ENCODE results near the gene GPC3.
A peak's percentile ranks its signal among the peaks of the same experiment; 100 is the strongest.
"Not testable (repeated sequence)": the region's sequence is repeated elsewhere in the genome, so short reads cannot be mapped to it uniquely, and the experiment has no call there.

Gene GPC3

DNA sequence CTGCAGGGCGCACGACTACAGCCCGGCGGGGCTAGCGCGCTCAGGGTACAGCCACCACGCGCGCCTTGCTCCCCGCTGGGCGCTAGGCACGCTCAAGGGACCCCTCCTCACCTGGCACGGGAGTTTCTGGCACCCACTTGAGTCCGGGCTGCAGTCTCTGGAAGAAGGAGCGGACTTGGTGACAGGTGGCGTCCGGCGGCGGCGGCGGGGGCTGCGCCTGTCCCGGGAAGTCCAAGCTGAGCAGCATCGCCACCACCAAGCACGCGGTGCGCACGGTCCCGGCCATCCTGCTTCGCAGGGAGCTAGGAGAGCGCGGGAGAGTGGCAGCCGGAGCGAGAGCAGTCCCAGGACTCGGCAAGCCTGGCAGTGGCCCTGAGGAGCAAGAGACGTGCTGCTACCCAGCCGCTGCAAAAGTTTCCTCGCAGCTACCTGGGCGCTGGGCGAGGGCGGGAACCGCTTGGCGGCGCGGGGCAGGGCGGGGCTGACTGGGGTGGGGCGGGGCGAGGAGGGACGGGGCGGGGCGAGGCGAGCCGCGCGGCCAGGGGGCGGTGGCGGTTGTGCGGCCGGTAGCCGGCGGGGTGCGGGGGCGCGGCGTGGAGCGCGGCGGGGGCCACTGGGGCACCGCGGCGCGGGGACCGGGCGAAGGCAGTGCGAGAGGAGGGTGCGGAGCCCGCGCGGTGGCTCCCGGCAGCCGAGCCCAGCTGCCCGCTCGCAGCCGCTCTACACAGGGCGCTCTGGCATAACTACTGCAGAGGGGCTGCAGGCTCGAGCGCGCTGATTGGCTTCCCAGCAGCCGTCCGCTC lies at the start of gene GPC3:
Gene GPC3, minus strand, starts transcription at position 431 of the 803 bp plus-strand sequence.
- DNase-seq, result peak; percentile 67

GRCh38 chrX:134032441-134032840 lies 47.0 kb upstream of the GPC3 start:
- DNase-seq, result no peak

- peak; percentile 38 for DNase-seq
Measured at GRCh38 chrX:134026565-134027311, 41.3 kb upstream of the GPC3 start.

DNA sequence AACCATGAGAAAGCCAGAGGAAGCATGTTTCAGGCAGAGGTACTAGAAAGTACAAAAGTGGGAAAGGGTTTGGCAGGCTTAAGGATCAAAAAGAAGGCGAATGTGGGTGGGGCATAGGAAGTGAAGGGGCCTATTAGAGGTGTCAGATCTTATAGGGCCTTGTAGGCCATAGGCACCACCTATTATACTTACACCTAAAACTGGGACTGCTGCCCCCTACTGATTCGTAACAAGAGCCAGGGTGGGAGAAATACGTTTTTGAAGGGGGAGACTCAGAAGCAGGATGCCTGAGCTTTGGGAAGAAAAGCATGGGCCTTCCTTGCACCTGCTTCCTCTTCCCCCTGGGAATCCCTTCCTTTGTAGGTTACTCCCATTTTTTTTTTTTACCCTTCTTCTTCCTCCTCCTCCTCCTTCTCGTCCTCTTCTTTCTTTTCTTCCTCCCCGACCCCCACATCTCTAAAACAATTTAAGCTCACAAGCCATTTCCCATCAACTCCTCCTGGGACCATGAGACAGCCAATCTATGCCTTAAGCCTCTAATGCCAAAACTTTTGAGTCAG lies 40.7 kb upstream of the GPC3 start:
- DNase-seq, result no peak

DNA sequence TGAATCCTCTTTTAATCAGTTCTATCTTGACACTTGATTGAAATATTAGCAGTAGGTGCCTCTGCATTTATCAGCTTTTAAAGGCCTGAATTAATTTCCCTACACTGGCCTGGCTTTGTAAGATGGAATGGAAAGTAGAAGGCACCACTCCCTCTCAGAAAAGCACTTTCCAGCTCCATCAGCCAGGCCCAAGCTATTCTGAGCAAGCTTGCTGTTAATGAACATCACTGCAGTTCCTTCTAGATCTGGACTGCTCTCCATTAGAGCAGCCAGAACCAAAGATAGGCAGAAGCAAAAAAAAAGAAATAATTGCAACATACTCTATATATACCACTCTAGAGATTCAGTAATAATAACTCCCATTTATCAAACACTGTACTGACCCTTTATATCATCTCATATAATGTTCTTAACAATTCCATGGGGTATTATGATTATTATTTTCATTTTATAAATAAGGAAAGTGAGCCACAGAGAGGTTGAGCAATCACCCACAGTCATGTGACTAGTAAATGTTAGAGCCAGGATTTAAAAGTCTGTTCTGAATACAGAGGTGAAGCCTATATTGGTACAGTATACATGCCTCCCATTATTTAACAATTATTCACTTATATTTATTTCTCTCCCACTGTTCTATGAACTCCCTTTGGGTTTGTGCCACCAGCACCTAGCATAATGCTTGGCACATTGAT lies 39.4 kb upstream of the GPC3 start:
- DNase-seq, result no peak

DNA sequence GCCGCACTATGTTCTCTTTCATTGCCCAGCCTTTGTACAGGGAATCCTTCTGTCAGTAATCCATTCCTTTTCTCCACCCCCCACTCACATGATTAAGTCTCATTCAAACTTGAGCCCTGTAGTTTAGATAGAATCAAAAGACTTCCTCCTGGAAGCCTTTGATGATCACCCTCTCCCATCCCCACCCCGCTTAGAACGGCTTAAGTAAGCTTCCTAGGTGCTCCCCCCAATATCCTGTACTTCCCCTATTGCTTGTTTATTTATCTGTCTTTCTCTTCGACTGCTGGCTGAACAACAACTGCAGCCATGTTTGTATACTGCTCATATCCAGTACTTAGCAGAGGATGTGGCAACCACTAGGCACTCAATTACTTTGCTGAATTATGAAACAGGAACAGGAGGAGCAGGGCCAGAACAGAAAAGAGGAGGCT lies 38.5 kb upstream of the GPC3 start:
- DNase-seq, result no peak

- DNase-seq, result no peak
Measured at GRCh38 chrX:134020910-134021309, 35.5 kb upstream of the GPC3 start.

- no peak for DNase-seq
Measured at GRCh38 chrX:134019567-134020206, 34.3 kb upstream of the GPC3 start.

GRCh38 chrX:134016309-134016708 lies 30.9 kb upstream of the GPC3 start:
- DNase-seq, result not testable (repeated sequence)

DNA sequence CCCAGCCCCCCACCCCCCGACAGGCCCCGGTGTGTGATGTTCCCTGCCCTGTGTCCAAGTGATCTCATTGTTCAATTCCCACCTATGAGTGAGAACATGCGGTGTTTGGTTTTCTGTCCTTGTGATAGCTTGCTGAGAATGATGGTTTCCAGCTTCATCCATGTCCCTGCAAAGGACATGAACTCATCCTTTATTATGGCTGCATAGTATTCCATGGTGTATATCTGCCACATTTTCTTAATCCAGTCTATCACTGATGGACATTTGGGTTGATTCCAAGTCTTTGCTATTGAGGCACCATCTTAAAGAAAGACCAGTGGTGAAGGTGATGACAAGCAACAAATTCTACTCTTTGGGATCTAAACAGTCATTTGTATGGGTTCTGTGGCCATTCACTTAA lies 30.1 kb upstream of the GPC3 start:
- DNase-seq, result not testable (repeated sequence)

- DNase-seq, result no peak
Measured at GRCh38 chrX:134013524-134013923, 28.1 kb upstream of the GPC3 start.

DNA sequence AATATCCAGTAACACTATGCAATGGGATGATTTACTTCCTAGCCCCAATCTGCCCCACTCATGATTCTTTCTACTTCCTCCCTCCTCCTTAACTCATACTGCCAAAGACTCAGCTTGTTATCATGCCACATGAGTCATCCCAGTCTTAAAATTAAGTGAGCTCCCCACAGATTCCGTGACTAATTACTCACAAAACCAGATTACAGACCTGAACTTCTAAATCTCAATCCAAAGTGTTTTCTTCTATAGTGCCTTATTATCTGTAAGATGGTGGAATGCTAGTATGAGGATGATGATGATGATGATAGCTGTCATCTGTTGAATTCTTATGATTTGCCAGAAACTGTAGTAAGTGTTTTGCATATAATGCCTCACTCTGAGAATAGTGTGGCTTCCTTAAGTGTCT lies 27.7 kb upstream of the GPC3 start:
- no peak for DNase-seq

- no peak for DNase-seq
Measured at GRCh38 chrX:134010690-134011089, 25.3 kb upstream of the GPC3 start.

DNA sequence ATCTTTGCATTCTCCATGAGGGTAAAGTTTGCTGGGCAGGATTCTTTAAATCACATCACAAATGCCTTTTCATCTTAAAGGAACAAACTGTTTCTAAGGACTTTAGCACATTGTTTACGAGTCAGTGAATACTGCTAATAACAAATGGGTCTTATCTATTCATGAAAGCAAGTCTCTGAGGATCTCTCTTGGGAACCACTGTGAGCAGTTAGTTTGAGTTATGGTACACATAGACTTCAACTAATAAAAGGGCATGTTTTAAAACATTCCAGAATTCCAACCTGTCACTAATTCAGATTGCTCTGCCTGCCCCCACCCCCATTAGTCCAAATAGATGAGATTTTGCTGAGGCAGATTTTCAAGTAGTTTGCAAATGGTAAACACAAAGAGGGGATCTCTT lies 22.3 kb upstream of the GPC3 start:
- no peak for DNase-seq

GRCh38 chrX:134006484-134007161 lies 21.2 kb upstream of the GPC3 start:
- DNase-seq, result no peak

GRCh38 chrX:134004084-134004483 lies 18.7 kb upstream of the GPC3 start:
- no peak for DNase-seq

- DNase-seq, result no peak
Measured at GRCh38 chrX:134002921-134003615, 17.7 kb upstream of the GPC3 start.

DNA sequence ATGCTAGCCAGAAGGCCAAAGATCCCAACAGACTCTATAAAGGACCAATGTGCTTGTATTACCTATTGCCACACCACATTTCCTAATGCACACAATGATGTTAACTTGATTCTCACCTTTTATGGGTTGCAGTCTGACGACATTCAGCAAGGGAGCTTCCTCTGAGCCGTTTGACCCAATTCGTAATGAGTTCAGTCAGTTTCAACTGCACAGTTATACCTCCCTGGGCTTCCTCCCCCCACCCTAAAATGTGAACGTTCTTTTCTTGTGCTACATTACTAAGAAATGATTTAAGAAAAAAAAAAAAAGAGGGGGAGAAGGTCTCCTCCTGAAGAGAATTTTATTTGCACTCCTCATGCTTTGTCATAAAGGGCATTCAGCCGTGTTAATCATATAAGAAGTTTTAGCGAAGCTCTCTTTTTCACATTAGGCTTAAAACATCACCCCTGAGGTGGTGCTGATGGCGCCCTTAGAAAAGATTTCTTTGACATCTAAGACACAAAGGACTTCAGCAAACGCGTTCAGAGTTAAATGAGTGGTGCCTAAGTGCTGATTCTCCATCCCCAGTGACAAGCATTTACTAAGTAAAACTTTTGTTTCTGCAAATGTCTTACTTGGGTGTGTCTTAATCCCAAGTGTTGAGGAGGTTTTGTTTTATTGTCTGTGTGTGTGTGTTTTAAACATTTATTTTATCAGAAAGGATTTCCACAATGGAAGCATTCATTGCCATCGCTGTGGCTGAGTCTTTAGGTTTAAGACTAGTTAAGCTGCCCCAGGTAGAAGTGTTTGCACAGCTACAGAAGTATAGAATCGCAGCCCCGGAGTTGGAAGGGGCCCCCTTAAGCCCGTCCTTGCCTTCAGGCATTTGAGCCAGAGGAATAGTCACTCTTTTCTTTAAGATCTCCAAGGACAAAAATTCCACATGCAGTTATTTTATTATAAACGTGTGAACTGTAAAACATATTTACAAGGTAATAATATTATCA lies 15.2 kb upstream of the GPC3 start:
- DNase-seq, result no peak

DNA sequence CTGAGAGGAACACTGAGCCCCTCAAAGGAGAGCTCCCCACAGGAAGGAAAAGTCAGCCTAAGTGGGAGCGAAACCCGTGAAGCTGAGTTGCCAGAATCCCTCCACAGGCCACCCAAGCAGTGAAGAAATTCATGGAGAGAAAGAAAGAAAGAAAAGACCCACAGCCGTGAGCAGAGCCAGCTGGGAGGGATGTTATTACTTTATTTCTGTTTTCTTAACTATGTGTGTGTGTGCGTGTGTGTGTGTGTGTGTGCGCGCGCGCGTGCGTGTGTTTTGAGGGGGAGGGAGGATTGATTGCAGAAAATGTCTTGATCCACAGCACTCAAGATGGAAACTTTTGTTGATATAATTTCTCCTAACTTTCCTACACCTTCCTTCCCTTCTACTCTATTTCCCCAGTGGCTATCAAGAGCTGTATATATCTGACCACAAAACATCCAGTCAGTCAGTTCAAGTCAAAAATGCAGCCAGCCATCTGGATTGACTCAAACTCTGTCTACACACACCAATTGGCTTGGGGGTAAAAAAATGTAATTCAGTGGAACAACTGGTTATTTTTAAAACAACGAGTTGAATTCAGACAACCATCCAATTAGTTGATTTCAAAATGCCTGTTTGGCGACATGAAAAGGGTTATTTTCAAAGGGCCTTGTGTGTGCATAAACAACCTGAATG lies 13.8 kb upstream of the GPC3 start:
- DNase-seq, result no peak

DNA sequence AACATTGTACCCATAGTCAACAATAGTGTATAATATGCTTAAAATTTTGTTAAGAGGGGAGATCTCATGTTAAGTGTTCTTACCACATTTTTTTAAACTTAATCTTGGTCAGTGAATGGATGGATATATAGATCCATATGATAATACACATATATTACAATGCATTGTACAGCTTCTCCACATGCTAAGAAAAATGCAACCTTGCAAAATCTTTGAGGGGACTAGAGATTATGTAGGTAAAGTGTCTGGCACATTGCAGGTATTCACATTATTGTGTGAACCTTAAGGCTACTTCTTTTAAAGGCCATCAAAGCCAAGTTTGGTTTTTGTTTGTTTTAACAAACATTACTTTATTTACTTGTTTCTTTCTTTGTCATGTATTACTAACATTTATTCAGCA lies 10.4 kb upstream of the GPC3 start:
- no peak for DNase-seq
